ENCODE measurements around the gene TCF7L2. TPM values are rescaled to one million over a fixed set of nuclear protein-coding genes. Genes with fewer than 3 reads are reported as not detected.

The TCF7L2 gene
- total and polyA plus RNA-seq, 9 of the 15 experiments (the other 6 are each of a cell fraction or from before 2014, with no cell fraction given): 0.32 to 2.8 (median 0.92) TPM

GRCh38 chr10:112926906-112927688 is 22.9 kb upstream of the TCF7L2 start:
- Histone ChIP-seq H3K79me2 (ENCODE audit: control insufficient read depth, insufficient read depth, low read length) (no peaks in the 10 kb centered on the region), H3K27ac (ENCODE audit: extremely low read depth, low read depth, low read length) (no peak overlapping the region), H3K9me1 (ENCODE audit: control insufficient read depth, insufficient read depth, low read length) (no peaks in the 10 kb centered on the region), H3K9me3 (replicated peaks; ENCODE audit: control insufficient read depth, insufficient read depth, low read depth, low read length) (no peaks in the 10 kb centered on the region), H4K20me1 (replicated peaks; ENCODE audit: control insufficient read depth, insufficient read depth, low read length) (no peaks in the 10 kb centered on the region), H3K4me1 (replicated peaks in 1 of 2; ENCODE audit: control insufficient read depth in 2 of 2, insufficient read depth in 2 of 2, low read length in 2 of 2) (no peaks in the 10 kb centered on the region; a peak in 1 of 5 replicates), H3K36me3 (ENCODE audit: control insufficient read depth, insufficient read depth, low read length) (no peaks in the 10 kb centered on the region), H3K9ac (ENCODE audit: insufficient read depth in 1 of 2, low read depth in 2 of 2, low read length in 2 of 2) (no peak overlapping the region), H3K4me2 (ENCODE audit: insufficient read depth, low read length) (no peak overlapping the region), H3K4me3 (no peak overlapping the region), H3K27me3 (ENCODE audit: control insufficient read depth in 2 of 2, insufficient read depth in 2 of 2, low read length in 2 of 2) (no peaks in the 10 kb centered on the region), H2AFZ (ENCODE audit: low read depth, low read length) (no peak overlapping the region)
- CTCF ChIA-PET (ENCODE audit: low intra/inter-chr PET ratio): no interaction called here
- ATAC-seq (no peak), DNase-seq (ENCODE audit: extremely low read depth in 1 of 4, low spot score in 3 of 4) (no peak), FAIRE-seq (no peak)
- TF ChIP-seq REST (IDR thresholded peaks at IDR 0.05; ENCODE audit: borderline replicate concordance): no peak
- TF ChIP-seq REST (CRISPR knock-in tag; IDR thresholded peaks at IDR 0.05; ENCODE audit: low read depth): no peak
- TF ChIP-seq POLR3A (IDR thresholded peaks at IDR 0.05; ENCODE audit: borderline replicate concordance, extremely low read depth, insufficient read depth, insufficient read length): no peak
- peak; percentile 25; the same call in 1 of the 2 replicates for TF ChIP-seq TCF3 (CRISPR knock-in tag; IDR thresholded peaks at IDR 0.05)
- TF ChIP-seq PATZ1 (CRISPR knock-in tag; IDR thresholded peaks at IDR 0.05; ENCODE audit: borderline replicate concordance): no peak
- no peak for TF ChIP-seq SAFB (IDR thresholded peaks at IDR 0.05; ENCODE audit: borderline replicate concordance, low read depth, low read length)
- POLR2A ChIA-PET: interaction anchor here (1.0 kb wide), 1 partner anchor 15 kb away, joined by 3 read pairs; no protein-coding TSS in a partner anchor
- intact Hi-C loops (cut with micrococcal nuclease): no loop called here
- in situ Hi-C loops (cut with MboI): no loop called here
- WGBS (ENCODE audit: insufficient coverage, low coverage, missing lambda C conversion rate): 8% methylated on average over 5 of the region's 5 CpGs
- no TSS peak for BruUV-seq (replicated peaks)
